ENCODE measurements around the gene IQCN.

IQCN gene

DNA sequence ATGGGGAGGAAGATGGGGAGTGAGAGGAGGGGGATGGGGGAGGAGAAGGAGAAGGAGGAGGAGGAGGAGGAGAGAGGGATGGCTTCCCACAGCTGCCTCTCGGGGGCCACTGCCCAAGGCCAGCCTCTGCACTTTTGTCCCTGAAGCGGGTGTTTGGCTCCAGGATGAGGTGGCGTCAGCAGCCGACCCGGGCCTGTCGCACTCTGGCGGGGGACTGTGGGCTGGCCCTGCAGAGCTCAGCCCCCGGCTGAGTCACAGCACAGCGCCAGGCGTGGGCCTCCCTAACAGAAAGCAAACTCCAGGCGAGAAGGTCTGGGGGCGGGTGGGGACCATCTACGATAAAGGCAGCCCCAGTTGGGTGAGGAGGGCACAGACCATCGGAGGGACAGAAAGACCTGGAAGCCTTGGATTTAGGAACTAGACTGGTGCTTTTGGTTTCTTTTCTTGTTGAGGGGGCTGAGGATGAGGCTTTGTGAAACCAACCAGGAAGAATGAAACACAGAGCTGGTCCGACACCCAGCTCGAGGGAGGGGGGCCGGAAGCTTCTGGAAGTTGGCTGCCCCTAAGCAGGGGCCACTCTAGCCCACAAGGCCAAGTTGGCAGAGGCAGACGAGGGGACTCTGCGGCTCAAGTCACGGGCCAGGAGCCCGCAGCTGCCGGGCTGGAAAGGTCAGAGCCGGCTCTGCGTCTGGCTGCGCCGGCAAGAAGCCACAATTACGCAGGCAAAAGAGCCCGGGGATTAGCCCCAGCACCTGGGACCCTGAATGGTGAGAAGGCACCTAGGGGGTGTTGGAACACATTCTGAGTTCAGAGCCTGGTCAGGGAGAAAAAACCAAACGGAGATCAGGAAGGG is 30.4 kb upstream of the IQCN start (continued):
- TF ChIP-seq, protein P1, sequence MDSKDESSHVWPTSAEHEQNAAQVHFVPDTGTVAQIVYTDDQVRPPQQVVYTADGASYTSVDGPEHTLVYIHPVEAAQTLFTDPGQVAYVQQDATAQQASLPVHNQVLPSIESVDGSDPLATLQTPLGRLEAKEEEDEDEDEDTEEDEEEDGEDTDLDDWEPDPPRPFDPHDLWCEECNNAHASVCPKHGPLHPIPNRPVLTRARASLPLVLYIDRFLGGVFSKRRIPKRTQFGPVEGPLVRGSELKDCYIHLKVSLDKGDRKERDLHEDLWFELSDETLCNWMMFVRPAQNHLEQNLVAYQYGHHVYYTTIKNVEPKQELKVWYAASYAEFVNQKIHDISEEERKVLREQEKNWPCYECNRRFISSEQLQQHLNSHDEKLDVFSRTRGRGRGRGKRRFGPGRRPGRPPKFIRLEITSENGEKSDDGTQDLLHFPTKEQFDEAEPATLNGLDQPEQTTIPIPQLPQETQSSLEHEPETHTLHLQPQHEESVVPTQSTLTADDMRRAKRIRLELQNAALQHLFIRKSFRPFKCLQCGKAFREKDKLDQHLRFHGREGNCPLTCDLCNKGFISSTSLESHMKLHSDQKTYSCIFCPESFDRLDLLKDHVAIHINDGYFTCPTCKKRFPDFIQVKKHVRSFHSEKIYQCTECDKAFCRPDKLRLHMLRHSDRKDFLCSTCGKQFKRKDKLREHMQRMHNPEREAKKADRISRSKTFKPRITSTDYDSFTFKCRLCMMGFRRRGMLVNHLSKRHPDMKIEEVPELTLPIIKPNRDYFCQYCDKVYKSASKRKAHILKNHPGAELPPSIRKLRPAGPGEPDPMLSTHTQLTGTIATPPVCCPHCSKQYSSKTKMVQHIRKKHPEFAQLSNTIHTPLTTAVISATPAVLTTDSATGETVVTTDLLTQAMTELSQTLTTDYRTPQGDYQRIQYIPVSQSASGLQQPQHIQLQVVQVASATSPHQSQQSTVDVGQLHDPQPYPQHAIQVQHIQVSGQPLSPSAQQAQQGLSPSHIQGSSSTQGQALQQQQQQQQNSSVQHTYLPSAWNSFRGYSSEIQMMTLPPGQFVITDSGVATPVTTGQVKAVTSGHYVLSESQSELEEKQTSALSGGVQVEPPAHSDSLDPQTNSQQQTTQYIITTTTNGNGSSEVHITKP (tag by site-specific recombination; IDR thresholded peaks at IDR 0.05) = peak; percentile 87
- TF ChIP-seq, protein P2, sequence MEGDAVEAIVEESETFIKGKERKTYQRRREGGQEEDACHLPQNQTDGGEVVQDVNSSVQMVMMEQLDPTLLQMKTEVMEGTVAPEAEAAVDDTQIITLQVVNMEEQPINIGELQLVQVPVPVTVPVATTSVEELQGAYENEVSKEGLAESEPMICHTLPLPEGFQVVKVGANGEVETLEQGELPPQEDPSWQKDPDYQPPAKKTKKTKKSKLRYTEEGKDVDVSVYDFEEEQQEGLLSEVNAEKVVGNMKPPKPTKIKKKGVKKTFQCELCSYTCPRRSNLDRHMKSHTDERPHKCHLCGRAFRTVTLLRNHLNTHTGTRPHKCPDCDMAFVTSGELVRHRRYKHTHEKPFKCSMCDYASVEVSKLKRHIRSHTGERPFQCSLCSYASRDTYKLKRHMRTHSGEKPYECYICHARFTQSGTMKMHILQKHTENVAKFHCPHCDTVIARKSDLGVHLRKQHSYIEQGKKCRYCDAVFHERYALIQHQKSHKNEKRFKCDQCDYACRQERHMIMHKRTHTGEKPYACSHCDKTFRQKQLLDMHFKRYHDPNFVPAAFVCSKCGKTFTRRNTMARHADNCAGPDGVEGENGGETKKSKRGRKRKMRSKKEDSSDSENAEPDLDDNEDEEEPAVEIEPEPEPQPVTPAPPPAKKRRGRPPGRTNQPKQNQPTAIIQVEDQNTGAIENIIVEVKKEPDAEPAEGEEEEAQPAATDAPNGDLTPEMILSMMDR (tag by site-specific recombination; IDR thresholded peaks at IDR 0.05) = peak; percentile 46; the same call in 1 of the 2 replicates
- TF ChIP-seq ZNF19 (tag by site-specific recombination; IDR thresholded peaks at IDR 0.05; ENCODE audit: low read depth) (no peak), ZBTB8A (tag by site-specific recombination; IDR thresholded peaks at IDR 0.05) (peak; percentile 38; the same call in 1 of the 2 replicates), ZNF549 (tag by site-specific recombination; IDR thresholded peaks at IDR 0.05) (no peak), ZNF146 (tag by site-specific recombination; IDR thresholded peaks at IDR 0.05) (no peak), ZNF292 (tag by site-specific recombination; IDR thresholded peaks at IDR 0.05; ENCODE audit: borderline replicate concordance, low read depth) (no peak), ZFHX2 (tag by site-specific recombination; conservative IDR thresholded peaks at IDR 0.05) (peak; percentile 99), ZNF266 (tag by site-specific recombination; IDR thresholded peaks at IDR 0.05; ENCODE audit: low read depth) (no peak), ZNF701 (tag by site-specific recombination; IDR thresholded peaks at IDR 0.05) (no peak), KLF1 (tag by site-specific recombination; IDR thresholded peaks at IDR 0.05) (peak; percentile 39; the same call in 1 of the 2 replicates), HOXC10 (CRISPR knock-in tag; IDR thresholded peaks at IDR 0.05) (no peak), ZNF354C (tag by site-specific recombination; IDR thresholded peaks at IDR 0.05; ENCODE audit: borderline replicate concordance, low read depth) (no peak), SP3 (tag by site-specific recombination; IDR thresholded peaks at IDR 0.05) (peak; percentile 91), ZNF214 (tag by site-specific recombination; IDR thresholded peaks at IDR 0.05; ENCODE audit: borderline replicate concordance) (no peak), ZNF426 (tag by site-specific recombination; IDR thresholded peaks at IDR 0.05) (no peak), ZNF785 (tag by site-specific recombination; IDR thresholded peaks at IDR 0.05) (0 out of 2 replicates have a peak, but pooled peaks have one; percentile 43), MEIS1 (CRISPR knock-in tag; IDR thresholded peaks at IDR 0.05; ENCODE audit: borderline replicate concordance) (no peak), ZNF24 (tag by site-specific recombination; IDR thresholded peaks at IDR 0.05) (0 out of 2 replicates have a peak, but pooled peaks have one; percentile 27), ZNF544 (tag by site-specific recombination; IDR thresholded peaks at IDR 0.05) (no peak), ZNF707 (tag by site-specific recombination; IDR thresholded peaks at IDR 0.05) (peak; percentile 79), ZNF670 (tag by site-specific recombination; IDR thresholded peaks at IDR 0.05; ENCODE audit: low read depth) (no peak), BCL11B (tag by site-specific recombination; IDR thresholded peaks at IDR 0.05; ENCODE audit: low read depth) (no peak), BCL11A (tag by site-specific recombination; IDR thresholded peaks at IDR 0.05; ENCODE audit: low read depth) (no peak)
- TF ChIP-seq, protein P3, sequence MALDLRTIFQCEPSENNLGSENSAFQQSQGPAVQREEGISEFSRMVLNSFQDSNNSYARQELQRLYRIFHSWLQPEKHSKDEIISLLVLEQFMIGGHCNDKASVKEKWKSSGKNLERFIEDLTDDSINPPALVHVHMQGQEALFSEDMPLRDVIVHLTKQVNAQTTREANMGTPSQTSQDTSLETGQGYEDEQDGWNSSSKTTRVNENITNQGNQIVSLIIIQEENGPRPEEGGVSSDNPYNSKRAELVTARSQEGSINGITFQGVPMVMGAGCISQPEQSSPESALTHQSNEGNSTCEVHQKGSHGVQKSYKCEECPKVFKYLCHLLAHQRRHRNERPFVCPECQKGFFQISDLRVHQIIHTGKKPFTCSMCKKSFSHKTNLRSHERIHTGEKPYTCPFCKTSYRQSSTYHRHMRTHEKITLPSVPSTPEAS (tag by site-specific recombination; IDR thresholded peaks at IDR 0.05) = no peak
- TF ChIP-seq, protein P4, sequence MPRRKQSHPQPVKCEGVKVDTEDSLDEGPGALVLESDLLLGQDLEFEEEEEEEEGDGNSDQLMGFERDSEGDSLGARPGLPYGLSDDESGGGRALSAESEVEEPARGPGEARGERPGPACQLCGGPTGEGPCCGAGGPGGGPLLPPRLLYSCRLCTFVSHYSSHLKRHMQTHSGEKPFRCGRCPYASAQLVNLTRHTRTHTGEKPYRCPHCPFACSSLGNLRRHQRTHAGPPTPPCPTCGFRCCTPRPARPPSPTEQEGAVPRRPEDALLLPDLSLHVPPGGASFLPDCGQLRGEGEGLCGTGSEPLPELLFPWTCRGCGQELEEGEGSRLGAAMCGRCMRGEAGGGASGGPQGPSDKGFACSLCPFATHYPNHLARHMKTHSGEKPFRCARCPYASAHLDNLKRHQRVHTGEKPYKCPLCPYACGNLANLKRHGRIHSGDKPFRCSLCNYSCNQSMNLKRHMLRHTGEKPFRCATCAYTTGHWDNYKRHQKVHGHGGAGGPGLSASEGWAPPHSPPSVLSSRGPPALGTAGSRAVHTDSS (tag by site-specific recombination; IDR thresholded peaks at IDR 0.05) = no peak
- TF ChIP-seq, protein P5, sequence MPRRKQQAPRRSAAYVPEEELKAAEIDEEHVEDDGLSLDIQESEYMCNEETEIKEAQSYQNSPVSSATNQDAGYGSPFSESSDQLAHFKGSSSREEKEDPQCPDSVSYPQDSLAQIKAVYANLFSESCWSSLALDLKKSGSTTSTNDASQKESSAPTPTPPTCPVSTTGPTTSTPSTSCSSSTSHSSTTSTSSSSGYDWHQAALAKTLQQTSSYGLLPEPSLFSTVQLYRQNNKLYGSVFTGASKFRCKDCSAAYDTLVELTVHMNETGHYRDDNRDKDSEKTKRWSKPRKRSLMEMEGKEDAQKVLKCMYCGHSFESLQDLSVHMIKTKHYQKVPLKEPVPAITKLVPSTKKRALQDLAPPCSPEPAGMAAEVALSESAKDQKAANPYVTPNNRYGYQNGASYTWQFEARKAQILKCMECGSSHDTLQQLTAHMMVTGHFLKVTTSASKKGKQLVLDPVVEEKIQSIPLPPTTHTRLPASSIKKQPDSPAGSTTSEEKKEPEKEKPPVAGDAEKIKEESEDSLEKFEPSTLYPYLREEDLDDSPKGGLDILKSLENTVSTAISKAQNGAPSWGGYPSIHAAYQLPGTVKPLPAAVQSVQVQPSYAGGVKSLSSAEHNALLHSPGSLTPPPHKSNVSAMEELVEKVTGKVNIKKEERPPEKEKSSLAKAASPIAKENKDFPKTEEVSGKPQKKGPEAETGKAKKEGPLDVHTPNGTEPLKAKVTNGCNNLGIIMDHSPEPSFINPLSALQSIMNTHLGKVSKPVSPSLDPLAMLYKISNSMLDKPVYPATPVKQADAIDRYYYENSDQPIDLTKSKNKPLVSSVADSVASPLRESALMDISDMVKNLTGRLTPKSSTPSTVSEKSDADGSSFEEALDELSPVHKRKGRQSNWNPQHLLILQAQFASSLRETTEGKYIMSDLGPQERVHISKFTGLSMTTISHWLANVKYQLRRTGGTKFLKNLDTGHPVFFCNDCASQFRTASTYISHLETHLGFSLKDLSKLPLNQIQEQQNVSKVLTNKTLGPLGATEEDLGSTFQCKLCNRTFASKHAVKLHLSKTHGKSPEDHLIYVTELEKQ (tag by site-specific recombination; IDR thresholded peaks at IDR 0.05; ENCODE audit: borderline replicate concordance) = no peak
